Adrenal gland (tissue), 5 donors: ENCODE data around the gene GPC5.

Experiments used
- CTCF ChIP-seq, 6 experiments: fragments of 450-650 bp in 4 of 6; fragments of 200-600 bp in 2 of 6; sonication (generic) in 1 of 6; IDR thresholded peaks; 1 replicate in 5 of 6; 2 replicates in 1 of 6; pipeline versions ENCODE4 v1.5.1 to v1.8.0; 2016 to 2021; ENCODE audit warnings: antibody characterized with exemption in 6 of 6, mild to moderate bottlenecking in 2 of 6, moderate library complexity in 1 of 6
- POLR2A ChIP-seq, 2 donors: fragments of 450-650 bp; IDR thresholded peaks; one replicate each; pipeline ENCODE4 v1.6.1; 2017; ENCODE audit warnings: antibody characterized with exemption in 2 of 2, mild to moderate bottlenecking in 2 of 2, moderate library complexity in 1 of 2
- donor health status: DM: no; HTN: no; CAD: no.

GRCh38 chr13:92560883-92561282 lies 1162.5 kb downstream of the GPC5 start:
- TF ChIP-seq CTCF (IDR thresholded peaks at IDR 0.05) (no peak), POLR2A (IDR thresholded peaks at IDR 0.05) (no peak)
